ENCODE measurements around the gene REXO1.

Gene REXO1

GRCh38 chr19:1843116-1843515 is 5.2 kb downstream of the REXO1 start (continued):
- TF ChIP-seq ZNF639 (tag by site-specific recombination; IDR thresholded peaks at IDR 0.05) (no peak), SP7 (tag by site-specific recombination; IDR thresholded peaks at IDR 0.05) (no peak)

DNA sequence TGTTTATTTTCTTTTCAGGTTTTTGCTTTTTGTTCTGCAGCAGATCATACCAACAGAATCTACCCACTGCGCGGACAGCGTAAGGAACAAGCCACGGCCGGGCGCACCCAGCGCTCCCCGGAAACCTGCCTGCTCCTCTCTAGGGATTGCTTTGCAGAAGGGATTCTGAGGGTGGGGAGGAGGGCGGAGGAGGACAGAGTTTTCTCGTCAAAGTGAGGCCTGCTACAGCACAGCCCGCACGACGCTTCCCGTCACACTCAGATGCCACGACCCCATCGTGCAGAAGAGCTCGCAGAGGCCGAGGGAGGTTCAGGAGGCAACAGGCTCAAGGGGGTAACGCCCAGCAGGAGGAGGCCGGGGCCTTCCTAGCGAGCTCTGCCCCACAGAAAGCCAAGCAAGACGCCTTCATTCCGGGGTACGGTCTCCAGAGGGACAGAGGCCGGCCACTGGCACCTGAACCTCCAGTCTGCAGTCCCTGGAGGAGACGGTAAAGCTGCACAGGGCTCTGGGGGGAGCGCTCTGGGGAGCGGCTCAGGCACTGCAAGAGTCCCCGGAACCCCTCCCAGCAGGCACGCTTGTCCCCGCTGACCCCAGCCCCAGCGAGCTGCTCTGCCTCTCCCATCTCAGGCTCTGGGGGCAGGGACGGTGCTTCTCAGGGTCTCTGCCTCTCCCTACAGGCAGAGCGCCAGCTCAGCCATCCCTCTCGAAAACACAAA is 6.9 kb downstream of the REXO1 start:
- no peaks in the 10 kb centered on the region for H3K4me1 ChIP-seq (ENCODE audit: control insufficient read depth, insufficient read depth, low read length)
- peaks cover 0 to 32% of the 10 kb centered on the region in 2 experiments; a peak in 2 of 3 replicates for H3K36me3 ChIP-seq (ENCODE audit: control insufficient read depth in 2 of 2, insufficient read depth in 1 of 2, low read length in 2 of 2)
- ChIA-PET CTCF (interaction anchor here (0.6 to 1.8 kb wide), 4 partner anchors 9 to 48 kb away, joined by 3 to 11 read pairs (median 4); no protein-coding TSS in a partner anchor), POLR2A (interaction anchor here (0.5 kb wide), 1 partner anchor 15 kb away, joined by 3 read pairs; no protein-coding TSS in a partner anchor)
- TF ChIP-seq, protein P1, sequence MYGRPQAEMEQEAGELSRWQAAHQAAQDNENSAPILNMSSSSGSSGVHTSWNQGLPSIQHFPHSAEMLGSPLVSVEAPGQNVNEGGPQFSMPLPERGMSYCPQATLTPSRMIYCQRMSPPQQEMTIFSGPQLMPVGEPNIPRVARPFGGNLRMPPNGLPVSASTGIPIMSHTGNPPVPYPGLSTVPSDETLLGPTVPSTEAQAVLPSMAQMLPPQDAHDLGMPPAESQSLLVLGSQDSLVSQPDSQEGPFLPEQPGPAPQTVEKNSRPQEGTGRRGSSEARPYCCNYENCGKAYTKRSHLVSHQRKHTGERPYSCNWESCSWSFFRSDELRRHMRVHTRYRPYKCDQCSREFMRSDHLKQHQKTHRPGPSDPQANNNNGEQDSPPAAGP (tag by site-specific recombination; IDR thresholded peaks at IDR 0.05): peak; percentile 45; the same call in 1 of the 2 replicates
- TF ChIP-seq ZBTB17 (tag by site-specific recombination; IDR thresholded peaks at IDR 0.05): 0 out of 2 replicates have a peak, but pooled peaks have one; percentile 33
- TF ChIP-seq, protein P2, sequence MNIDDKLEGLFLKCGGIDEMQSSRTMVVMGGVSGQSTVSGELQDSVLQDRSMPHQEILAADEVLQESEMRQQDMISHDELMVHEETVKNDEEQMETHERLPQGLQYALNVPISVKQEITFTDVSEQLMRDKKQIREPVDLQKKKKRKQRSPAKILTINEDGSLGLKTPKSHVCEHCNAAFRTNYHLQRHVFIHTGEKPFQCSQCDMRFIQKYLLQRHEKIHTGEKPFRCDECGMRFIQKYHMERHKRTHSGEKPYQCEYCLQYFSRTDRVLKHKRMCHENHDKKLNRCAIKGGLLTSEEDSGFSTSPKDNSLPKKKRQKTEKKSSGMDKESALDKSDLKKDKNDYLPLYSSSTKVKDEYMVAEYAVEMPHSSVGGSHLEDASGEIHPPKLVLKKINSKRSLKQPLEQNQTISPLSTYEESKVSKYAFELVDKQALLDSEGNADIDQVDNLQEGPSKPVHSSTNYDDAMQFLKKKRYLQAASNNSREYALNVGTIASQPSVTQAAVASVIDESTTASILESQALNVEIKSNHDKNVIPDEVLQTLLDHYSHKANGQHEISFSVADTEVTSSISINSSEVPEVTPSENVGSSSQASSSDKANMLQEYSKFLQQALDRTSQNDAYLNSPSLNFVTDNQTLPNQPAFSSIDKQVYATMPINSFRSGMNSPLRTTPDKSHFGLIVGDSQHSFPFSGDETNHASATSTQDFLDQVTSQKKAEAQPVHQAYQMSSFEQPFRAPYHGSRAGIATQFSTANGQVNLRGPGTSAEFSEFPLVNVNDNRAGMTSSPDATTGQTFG (tag by site-specific recombination; IDR thresholded peaks at IDR 0.05; ENCODE audit: borderline replicate concordance): no peak
- no peaks in the 10 kb centered on the region for H3K9me3 ChIP-seq (ENCODE audit: control insufficient read depth, insufficient read depth, low read depth, low read length)
- H3K4me3 ChIP-seq (ENCODE audit: low read depth, low read length): no peak overlapping the region
- no peak overlapping the region for H3K27ac ChIP-seq (ENCODE audit: extremely low read depth, low read depth, low read length)

- Histone ChIP-seq H3K36me3 (ENCODE audit: control insufficient read depth in 2 of 2, insufficient read depth in 1 of 2, low read length in 2 of 2) (peaks cover 0 to 29% of the 10 kb centered on the region in 2 experiments; a peak in 2 of 3 replicates), H3K4me1 (ENCODE audit: control insufficient read depth, insufficient read depth, low read length) (no peaks in the 10 kb centered on the region), H3K9me3 (ENCODE audit: control insufficient read depth, insufficient read depth, low read depth, low read length) (no peaks in the 10 kb centered on the region), H3K4me3 (ENCODE audit: low read depth, low read length) (no peak overlapping the region), H3K27ac (ENCODE audit: extremely low read depth, low read depth, low read length) (no peak overlapping the region)
- ChIA-PET POLR2A (interaction anchor here (0.6 kb wide), 1 partner anchor 15 kb away, joined by 4 read pairs; no protein-coding TSS in a partner anchor), CTCF (interaction anchor here (0.6 to 5.3 kb wide), 4 partner anchors 11 to 47 kb away, joined by 3 to 53 read pairs (median 8); no protein-coding TSS in a partner anchor)
- TF ChIP-seq ZNF692 (tag by site-specific recombination; IDR thresholded peaks at IDR 0.05) (0 out of 2 replicates have a peak, but pooled peaks have one; percentile 17), ZFP3 (tag by site-specific recombination; IDR thresholded peaks at IDR 0.05; ENCODE audit: low read depth) (peak; percentile 97), ZNF768 (tag by site-specific recombination; IDR thresholded peaks at IDR 0.05) (no peak), ZNF792 (tag by site-specific recombination; IDR thresholded peaks at IDR 0.05) (no peak), ZNF48 (tag by site-specific recombination; IDR thresholded peaks at IDR 0.05) (no peak), HOXD13 (CRISPR knock-in tag; IDR thresholded peaks at IDR 0.05; ENCODE audit: borderline replicate concordance) (no peak), ZNF24 (tag by site-specific recombination; IDR thresholded peaks at IDR 0.05) (no peak), ZNF624 (tag by site-specific recombination; IDR thresholded peaks at IDR 0.05) (no peak), ZNF777 (tag by site-specific recombination; IDR thresholded peaks at IDR 0.05; ENCODE audit: borderline replicate concordance) (no peak), KLF8 (tag by site-specific recombination; IDR thresholded peaks at IDR 0.05) (no peak), ZNF398 (tag by site-specific recombination; IDR thresholded peaks at IDR 0.05) (no peak), ZNF391 (tag by site-specific recombination; IDR thresholded peaks at IDR 0.05; ENCODE audit: borderline replicate concordance, low read depth) (no peak), OVOL3 (tag by site-specific recombination; IDR thresholded peaks at IDR 0.05) (no peak), ZNF670 (tag by site-specific recombination; IDR thresholded peaks at IDR 0.05; ENCODE audit: low read depth) (no peak)
- TF ChIP-seq, protein P2 (tag by site-specific recombination; IDR thresholded peaks at IDR 0.05; ENCODE audit: borderline replicate concordance): no peak
Observed at GRCh38 chr19:1840541-1841115, 7.7 kb downstream of the REXO1 start.

Data from HEK293 (cell line).